ENCODE results near the gene WDR36.

The WDR36 gene

DNA sequence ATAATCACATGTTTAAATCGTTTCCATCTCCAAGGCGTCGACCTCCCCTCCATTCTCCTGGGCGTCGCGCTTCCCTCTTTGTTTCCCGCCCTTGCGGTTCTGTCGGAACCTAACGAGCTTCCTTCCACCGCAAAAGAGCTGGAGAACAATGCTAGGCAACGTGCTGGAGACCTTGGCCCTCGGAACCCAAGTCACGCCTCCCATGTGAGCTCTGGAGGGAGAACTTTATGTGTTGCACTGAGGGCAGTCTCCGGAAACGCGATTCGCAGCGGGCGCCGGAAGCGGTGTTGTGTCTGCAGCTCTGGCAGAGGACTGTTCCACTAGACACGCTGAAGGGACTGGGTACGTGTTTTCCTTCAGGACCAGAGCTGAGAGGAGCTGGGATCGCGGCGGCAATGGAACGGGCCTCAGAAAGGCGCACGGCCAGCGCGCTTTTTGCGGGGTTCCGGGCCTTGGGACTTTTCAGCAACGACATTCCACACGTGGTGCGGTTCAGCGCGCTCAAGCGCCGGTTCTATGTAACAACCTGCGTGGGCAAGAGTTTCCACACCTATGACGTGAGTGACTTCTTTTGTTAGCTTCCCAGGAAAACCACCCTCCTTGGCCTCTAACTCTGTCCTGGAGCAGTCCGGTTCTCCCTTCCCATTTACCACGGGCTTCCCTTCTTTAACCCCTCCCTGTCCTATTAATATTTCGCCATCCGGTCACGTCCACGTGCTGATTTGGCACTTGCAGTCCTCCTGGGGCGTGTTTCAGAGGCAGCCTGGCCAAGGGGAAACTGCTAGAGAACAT, at the start of gene WDR36:
TSS of gene WDR36 (plus strand) at position 287 of the 792 bp plus-strand sequence. CDS start at position 396, 109 bp downstream.
- DNase-seq (ENCODE audit: low read depth) = peak; percentile 70
- TF ChIP-seq CTCF (conservative IDR thresholded peaks at IDR 0.05; ENCODE audit: low read depth, low read length) = no peak
- H3K4me3 ChIP-seq (ENCODE audit: low read length) = peak within 1 kb of the TSS; percentile 100

GRCh38 chr5:111043712-111044506, 48.2 kb upstream of the WDR36 start:
- DNase-seq (ENCODE audit: low read depth) = no peak
- TF ChIP-seq CTCF (conservative IDR thresholded peaks at IDR 0.05; ENCODE audit: low read depth, low read length) = no peak
- H3K4me3 ChIP-seq (ENCODE audit: low read length) = no peak overlapping the region

DNA sequence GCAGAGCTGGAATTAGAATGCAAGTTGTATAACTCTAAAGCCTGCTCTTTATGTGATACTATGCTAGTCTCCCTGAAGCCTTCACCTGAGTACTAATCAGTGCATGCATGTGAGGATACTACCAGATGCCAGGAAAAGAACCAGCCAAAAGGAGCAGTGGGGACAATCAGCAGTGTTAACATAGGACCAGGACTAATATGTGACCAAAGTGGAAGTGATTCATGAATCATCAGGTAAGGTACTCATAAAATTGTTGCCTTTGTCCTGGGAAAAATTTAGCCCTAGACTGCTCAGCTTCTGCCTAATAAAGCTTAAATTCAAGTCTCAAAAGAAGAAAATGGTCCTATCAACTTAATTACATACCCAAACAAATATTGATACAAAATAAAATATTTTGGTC, 34.1 kb upstream of the WDR36 start:
- TF ChIP-seq CTCF (conservative IDR thresholded peaks at IDR 0.05; ENCODE audit: low read depth, low read length) = no peak
- no peak overlapping the region for H3K4me3 ChIP-seq (ENCODE audit: low read length)
- no peak for DNase-seq (ENCODE audit: low read depth)

- no peak for TF ChIP-seq CTCF (conservative IDR thresholded peaks at IDR 0.05; ENCODE audit: low read depth, low read length)
- DNase-seq (ENCODE audit: low read depth) = no peak
- no peak overlapping the region for H3K4me3 ChIP-seq (ENCODE audit: low read length)
Measured at GRCh38 chr5:111060169-111060568, 32.0 kb upstream of the WDR36 start.

DNA sequence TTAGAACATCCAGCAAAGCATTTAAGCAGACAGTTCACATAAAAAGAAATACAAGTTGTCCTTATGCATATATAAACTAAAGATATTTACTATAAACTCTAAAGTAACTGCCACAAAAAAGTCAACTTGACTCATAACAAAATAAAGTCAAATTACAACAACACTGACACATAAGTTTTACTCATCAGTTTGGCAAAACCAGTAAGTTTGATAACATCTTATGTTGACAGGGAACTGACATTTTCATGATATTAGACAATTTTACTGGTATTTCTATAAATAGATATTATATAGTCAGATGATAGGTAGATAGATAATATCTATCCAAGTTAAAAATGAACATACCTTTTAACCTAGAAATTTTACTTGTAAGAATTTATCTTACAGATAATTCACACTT, 30.5 kb upstream of the WDR36 start:
- DNase-seq (ENCODE audit: low read depth) = no peak
- no peak overlapping the region for H3K4me3 ChIP-seq (ENCODE audit: low read length)
- no peak for TF ChIP-seq CTCF (conservative IDR thresholded peaks at IDR 0.05; ENCODE audit: low read depth, low read length)

- H3K4me3 ChIP-seq (ENCODE audit: low read length) = no peak overlapping the region
- DNase-seq (ENCODE audit: low read depth) = no peak
- peak; percentile 72 for TF ChIP-seq CTCF (conservative IDR thresholded peaks at IDR 0.05; ENCODE audit: low read depth, low read length)
Measured at GRCh38 chr5:111063709-111064322, 28.3 kb upstream of the WDR36 start.

Data from retinal pigment epithelial cell (primary cell).